Measurements from ENCODE around the gene ZNF829.

DNA sequence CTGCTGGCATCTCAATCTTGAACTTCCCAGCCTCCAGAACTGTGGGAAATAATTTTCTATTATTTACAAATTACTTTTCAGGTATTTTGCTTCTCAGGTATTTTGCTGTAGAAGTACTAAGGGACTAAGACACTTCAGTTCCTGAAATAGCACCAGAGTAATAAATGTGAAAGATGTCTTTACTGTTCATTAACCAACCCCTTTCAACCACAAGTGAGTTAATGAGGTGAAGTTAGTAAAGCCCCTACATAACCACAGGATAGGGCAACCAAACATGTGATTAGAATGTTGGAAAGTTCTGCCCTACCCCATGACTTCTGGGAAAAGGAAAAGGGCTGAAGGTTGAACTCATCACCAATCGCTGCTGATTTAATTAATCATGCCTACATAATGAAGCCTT lies 68.1 kb downstream of the ZNF829 start:
- TF ChIP-seq, protein P1, sequence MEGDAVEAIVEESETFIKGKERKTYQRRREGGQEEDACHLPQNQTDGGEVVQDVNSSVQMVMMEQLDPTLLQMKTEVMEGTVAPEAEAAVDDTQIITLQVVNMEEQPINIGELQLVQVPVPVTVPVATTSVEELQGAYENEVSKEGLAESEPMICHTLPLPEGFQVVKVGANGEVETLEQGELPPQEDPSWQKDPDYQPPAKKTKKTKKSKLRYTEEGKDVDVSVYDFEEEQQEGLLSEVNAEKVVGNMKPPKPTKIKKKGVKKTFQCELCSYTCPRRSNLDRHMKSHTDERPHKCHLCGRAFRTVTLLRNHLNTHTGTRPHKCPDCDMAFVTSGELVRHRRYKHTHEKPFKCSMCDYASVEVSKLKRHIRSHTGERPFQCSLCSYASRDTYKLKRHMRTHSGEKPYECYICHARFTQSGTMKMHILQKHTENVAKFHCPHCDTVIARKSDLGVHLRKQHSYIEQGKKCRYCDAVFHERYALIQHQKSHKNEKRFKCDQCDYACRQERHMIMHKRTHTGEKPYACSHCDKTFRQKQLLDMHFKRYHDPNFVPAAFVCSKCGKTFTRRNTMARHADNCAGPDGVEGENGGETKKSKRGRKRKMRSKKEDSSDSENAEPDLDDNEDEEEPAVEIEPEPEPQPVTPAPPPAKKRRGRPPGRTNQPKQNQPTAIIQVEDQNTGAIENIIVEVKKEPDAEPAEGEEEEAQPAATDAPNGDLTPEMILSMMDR (IDR thresholded peaks at IDR 0.05): no peak
- TF ChIP-seq POLR2A (IDR thresholded peaks at IDR 0.05): no peak
